K562 (cell line): Measurements from ENCODE around the gene RPL18A. TPM values are rescaled to one million over a fixed set of nuclear protein-coding genes. Genes with fewer than 3 reads are reported as not detected.

Experiments used
- ATAC-seq: fragments of 200-7000 bp; cut with Tn5 transposase; 3 replicates; pipeline ENCODE4 v1.9.1; 2020; ENCODE audit warnings: moderate library complexity
- BruUV-seq: library from RNA; stranded (reverse); fragments of 400-500 nt; replicated peaks from 2 replicates; lab custom pipeline; 2021; lab: Mats Ljungman, UMichigan
- CTCF ChIA-PET: fragments of 300-600 bp; formaldehyde crosslinking; extraction: SDS; loops from one replicate; lab custom pipeline; 2021; ENCODE audit warnings: low intra/inter-chr PET ratio; lab: Yijun Ruan, JAX
- POLR2A ChIA-PET: fragments of 300-600, 350-650 bp; sonication (Branson Sonifier 250); formaldehyde crosslinking; extraction: SDS; loops from one replicate; lab custom pipeline; 2021; ENCODE audit warnings: antibody characterized with exemption, inconsistent platforms; lab: Yijun Ruan, JAX
- DNase-seq, 4 experiments: peaks; one replicate each; pipeline versions ENCODE4 v3.0.0 to v3.0.0-alpha.2; 2011 to 2018; ENCODE audit warnings: low spot score in 3 of 4, mixed read lengths in 3 of 4; ENCODE audit errors: extremely low read depth in 1 of 4
- FAIRE-seq: peaks from 2 replicates; lab custom pipeline; 2011; peaks lifted over from hg19 to GRCh38; lab: Jason Lieb, UNC
- H2AFZ ChIP-seq: 2 replicates; pipeline ENCODE4 v1.6.0; 2011; ENCODE audit warnings: low read depth, low read length, control low read depth, inconsistent platforms
- H3K27ac ChIP-seq: fragments of 200-600 bp; 3 replicates; pipeline ENCODE4 v1.8.0; 2011; ENCODE audit warnings: low read depth, mild to moderate bottlenecking, control low read depth, inconsistent platforms, low read length, moderate library complexity, mixed read lengths; ENCODE audit errors: extremely low read depth
- H3K27me3 ChIP-seq, 2 experiments: fragments of 300-600 bp in 1 of 2; 2 replicates in 1 of 2; 3 replicates in 1 of 2; pipeline versions ENCODE4 v1.6.0 to v1.8.0; 2011; ENCODE audit warnings: inconsistent platforms in 2 of 2, low read length in 2 of 2, mild to moderate bottlenecking in 1 of 2, mixed read lengths in 1 of 2, moderate library complexity in 1 of 2; ENCODE audit not compliant: control insufficient read depth in 2 of 2, insufficient read depth in 2 of 2
- H3K36me3 ChIP-seq: fragments of 300-600 bp; 3 replicates; pipeline ENCODE4 v1.8.0; 2011; ENCODE audit warnings: mild to moderate bottlenecking, low read length, inconsistent platforms; ENCODE audit not compliant: control insufficient read depth, insufficient read depth
- H3K4me1 ChIP-seq, 2 experiments: fragments of 200-600 bp in 1 of 2; replicated peaks in 1 of 2; 2 replicates in 1 of 2; 3 replicates in 1 of 2; pipeline versions ENCODE4 v1.5.1 to v1.8.0; 2011; ENCODE audit warnings: inconsistent platforms in 2 of 2, low read length in 2 of 2, mild to moderate bottlenecking in 1 of 2, mixed read lengths in 1 of 2, moderate library complexity in 1 of 2; ENCODE audit not compliant: control insufficient read depth in 2 of 2, insufficient read depth in 2 of 2
- H3K4me2 ChIP-seq: 2 replicates; pipeline ENCODE4 v1.6.1; 2011; ENCODE audit warnings: low read length, control low read depth, inconsistent platforms, mixed read lengths; ENCODE audit not compliant: insufficient read depth
- H3K4me3 ChIP-seq: fragments of 200-600 bp; sonication (generic), shearing (Covaris generic); 2 replicates; pipeline ENCODE4 v1.5.1; 2016; ENCODE audit warnings: control low read depth, inconsistent platforms
- H3K79me2 ChIP-seq: fragments of 200-600 bp; 3 replicates; pipeline ENCODE4 v1.8.0; 2011; ENCODE audit warnings: low read length, inconsistent platforms; ENCODE audit not compliant: control insufficient read depth, insufficient read depth
- H3K9ac ChIP-seq, 2 experiments: 2 replicates each; pipeline versions ENCODE4 v1.6.0 to v1.6.1; 2011; ENCODE audit warnings: low read depth in 2 of 2, low read length in 2 of 2, control low read depth in 1 of 2, inconsistent platforms in 1 of 2, mild to moderate bottlenecking in 1 of 2, mixed read lengths in 1 of 2; ENCODE audit not compliant: insufficient read depth in 1 of 2
- H3K9me1 ChIP-seq: one replicate; pipeline ENCODE4 v1.6.0; 2011; ENCODE audit warnings: inconsistent platforms, mild to moderate bottlenecking, low read length, moderate library complexity; ENCODE audit not compliant: control insufficient read depth, insufficient read depth
- H3K9me3 ChIP-seq: replicated peaks from 2 replicates; pipeline ENCODE4 v1.5.1; 2011; ENCODE audit warnings: low read depth, low read length, inconsistent platforms; ENCODE audit not compliant: control insufficient read depth, insufficient read depth
- H4K20me1 ChIP-seq: replicated peaks from 2 replicates; pipeline ENCODE4 v1.6.1; 2011; ENCODE audit warnings: low read length, inconsistent platforms, mixed read lengths; ENCODE audit not compliant: control insufficient read depth, insufficient read depth
- BCOR ChIP-seq: fragments of 450-650 bp; IDR thresholded peaks from 2 replicates; pipeline ENCODE4 v1.6.1; 2016
- FOXK1 ChIP-seq: sonication (generic); formaldehyde crosslinking; IDR thresholded peaks from 2 replicates; pipeline ENCODE4 v1.8.0; 2022; ENCODE audit warnings: missing genetic modification reagents, mild to moderate bottlenecking, borderline replicate concordance
- GABPB1 ChIP-seq: sonication (generic); formaldehyde crosslinking; IDR thresholded peaks from 2 replicates; pipeline ENCODE4 v1.8.0; 2022; ENCODE audit warnings: mild to moderate bottlenecking, missing genetic modification reagents
- PHTF2 ChIP-seq: fragments of 250-450 bp; sonication (Bioruptor Pico); IDR thresholded peaks from 2 replicates; pipeline ENCODE4 v1.5.0; 2021; ENCODE audit warnings: mild to moderate bottlenecking
- POLR2AphosphoS5 ChIP-seq: IDR thresholded peaks from 2 replicates; pipeline ENCODE4 v1.6.1; 2011; ENCODE audit warnings: mild to moderate bottlenecking, low read depth, low read length, moderate library complexity; ENCODE audit not compliant: control insufficient read depth, insufficient read depth
- YY1 ChIP-seq, 3 experiments: IDR thresholded peaks; 2 replicates each; pipeline ENCODE4 v1.6.1; 2011; ENCODE audit warnings: low read length in 2 of 3, mild to moderate bottlenecking in 2 of 3, moderate library complexity in 2 of 3, borderline replicate concordance in 1 of 3, control low read depth in 1 of 3, low read depth in 1 of 3; ENCODE audit not compliant: insufficient read depth in 3 of 3, insufficient replicate concordance in 2 of 3, control insufficient read depth in 1 of 3, insufficient read length in 1 of 3; ENCODE audit errors: extremely low read depth in 1 of 3
- ZFP1 ChIP-seq: fragments of 450-650 bp; formaldehyde crosslinking; IDR thresholded peaks from 2 replicates; pipeline ENCODE4 v1.4.0; 2020; ENCODE audit warnings: mild to moderate bottlenecking, mixed read lengths
- ZNF12 ChIP-seq: sonication (generic); formaldehyde crosslinking; IDR thresholded peaks from 2 replicates; pipeline ENCODE4 v1.4.0; 2020; ENCODE audit warnings: mild to moderate bottlenecking, missing genetic modification reagents
- ZNF408 ChIP-seq: fragments of 250-450 bp; sonication (Bioruptor Pico); IDR thresholded peaks from 2 replicates; pipeline ENCODE4 v1.4.0; 2020; ENCODE audit warnings: low read depth, mild to moderate bottlenecking, moderate library complexity
- WGBS: fragments of 100-300 bp; shearing (Covaris generic); methylation state at CpG from one replicate; pipeline ENCODE4 v1.1.6; 2016; ENCODE audit warnings: low coverage, mixed read lengths; ENCODE audit not compliant: insufficient coverage; ENCODE audit errors: missing lambda C conversion rate; 5-methylcytosine and 5-hydroxymethylcytosine counted together
- in situ Hi-C: fragments of 300-500 bp; cut with MboI; formaldehyde crosslinking; loops from 4 replicates; pipeline ENCODE4 v1.15.0; 2018; ENCODE audit warnings: inconsistent platforms, mixed read lengths
- intact Hi-C: fragments of 100-400 bp; cut with micrococcal nuclease; formaldehyde crosslinking; loops from 2 replicates; pipeline ENCODE4 v1.14.2; 2022
- polyA plus RNA-seq, 8 experiments: library from polyadenylated mRNA; depleted of rRNA in 4 of 8; stranded (reverse) in 5 of 8; unstranded in 3 of 8; fragments of >200 nt; fragmentation: Nextera tagmentation in 2 of 8; fragmentation: Illumina TruSeq in 1 of 8; extraction: Ambion mirVana in 2 of 8; extraction: Trizol in 1 of 8; gene quantifications; 2 replicates each; pipeline versions ENCODE4 v1.2.1 to v1.2.3, GENCODE V29; 2011 to 2014; ENCODE audit warnings: inconsistent platforms in 1 of 8, missing spikeins in 1 of 8
- total RNA-seq, 7 experiments: library from RNA; depleted of rRNA in 6 of 7; stranded (reverse); fragments of >200 nt in 6 of 7; fragmentation: Illumina TruSeq in 2 of 7; extraction: Trizol in 2 of 7; gene quantifications; 2 replicates each; pipeline versions ENCODE4 v1.2.1 to v1.2.3, GENCODE V29; 2011 to 2021; ENCODE audit warnings: low replicate concordance in 1 of 7
- TF ChIP-seq, protein P1 (sequence below), 2 experiments: IDR thresholded peaks in 1 of 2; conservative IDR thresholded peaks in 1 of 2; 2 replicates each; pipeline ENCODE4 v1.6.1; 2016; ENCODE audit warnings: low read depth in 2 of 2, mild to moderate bottlenecking in 1 of 2, missing compliant biosample characterization in 1 of 2, missing genetic modification characterization in 1 of 2, moderate library complexity in 1 of 2
- TF ChIP-seq, protein P2 (sequence below): fragments of 450-650 bp; formaldehyde crosslinking; conservative IDR thresholded peaks from 2 replicates; pipeline ENCODE4 v1.4.0; 2022; ENCODE audit warnings: mild to moderate bottlenecking, missing genetic modification characterization

RPL18A gene
- total and polyA plus RNA-seq, 9 of the 15 experiments (the other 6 are each of a cell fraction or from before 2014, with no cell fraction given) = 626 to 2,882 (median 1,895) TPM

DNA sequence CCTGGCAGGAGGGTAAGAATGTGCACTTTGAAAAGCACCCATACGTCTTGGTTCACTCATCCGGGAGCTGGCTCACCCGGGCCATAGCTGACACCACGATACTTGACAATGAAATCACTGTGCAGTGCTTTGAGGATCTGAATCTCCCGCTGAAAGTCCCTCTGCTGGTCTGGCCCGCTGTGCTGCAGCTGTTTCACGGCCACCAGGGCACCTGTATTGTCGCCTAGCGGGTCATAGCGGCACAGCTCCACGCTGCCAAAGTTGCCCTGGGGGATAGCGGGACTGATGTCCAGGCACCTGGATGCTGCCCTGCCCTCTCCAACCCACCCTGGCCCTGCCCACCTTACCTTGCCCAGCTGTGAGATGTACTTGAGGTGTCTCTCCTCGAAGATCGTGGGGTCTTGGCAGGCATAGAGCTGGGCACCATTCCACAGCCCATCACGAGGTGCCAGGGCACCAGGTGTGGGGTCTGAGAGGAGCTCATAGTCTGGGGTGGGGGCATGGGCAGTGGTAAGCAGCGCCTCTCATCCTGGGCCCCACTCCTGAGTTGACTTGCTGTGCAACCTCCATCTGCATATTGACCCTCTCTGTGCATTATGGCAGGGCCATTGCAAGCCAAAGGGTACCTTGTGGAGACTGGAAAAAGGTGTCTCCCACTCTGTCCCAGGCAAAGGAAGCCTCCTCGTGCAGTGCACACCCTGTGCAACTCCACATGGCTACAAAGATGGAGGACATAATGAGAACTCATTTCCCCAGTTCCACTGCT is 27.1 kb upstream of the RPL18A start (continued):
- TF ChIP-seq FOXK1 (CRISPR knock-in tag) (no peak), PHTF2 (CRISPR knock-in tag) (no peak)

DNA sequence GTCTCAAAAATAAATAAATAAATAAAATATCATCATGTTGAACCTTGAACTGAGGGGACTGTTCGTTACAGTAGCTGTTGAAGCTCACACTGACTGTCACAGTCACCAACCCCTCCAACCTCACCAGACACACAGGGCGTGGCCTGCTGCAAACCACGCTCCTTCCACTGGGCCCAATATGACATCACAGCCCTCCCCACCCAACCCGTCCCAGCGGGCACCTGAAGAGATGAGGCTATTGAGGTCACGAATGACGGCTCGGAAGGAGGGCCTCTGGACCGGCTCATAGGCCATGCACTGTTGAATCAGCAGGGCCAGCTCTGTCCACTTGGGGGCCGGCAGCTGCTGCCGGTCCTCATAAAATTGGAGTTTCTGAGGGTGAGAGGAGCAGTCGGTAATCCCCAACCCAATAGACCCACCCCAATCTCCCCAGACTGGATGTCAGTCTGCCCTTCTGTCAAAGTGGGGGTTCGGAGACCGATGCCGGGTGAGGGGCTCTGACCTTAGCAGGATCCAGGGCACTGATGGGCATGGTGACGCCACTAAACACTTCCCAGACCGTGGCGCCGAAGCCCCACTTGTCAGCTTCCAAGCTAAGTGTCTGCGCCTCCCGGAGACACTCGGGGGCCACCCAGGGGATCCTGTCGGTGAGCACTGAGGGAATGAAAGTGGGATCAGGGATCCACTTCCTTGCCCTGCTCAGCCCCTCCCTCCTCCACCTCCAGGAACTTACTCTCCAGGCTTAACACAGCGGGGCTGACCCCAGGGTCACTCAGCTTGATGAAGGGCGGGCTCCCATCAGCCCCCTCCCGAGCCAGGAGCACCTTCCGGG is 25.1 kb upstream of the RPL18A start:
- Histone ChIP-seq H4K20me1 (peaks cover 5% of the 10 kb centered on the region; the same call in 1 of the 2 replicates), H3K9me3 (no peaks in the 10 kb centered on the region), H3K4me2 (no peak overlapping the region), H3K9ac (peak overlapping the region in 1 of 2 experiments; percentile 2; a peak in 1 of 4 replicates), H3K79me2 (no peaks in the 10 kb centered on the region), H3K9me1 (no peaks in the 10 kb centered on the region), H3K27me3 (peaks cover 5 to 22% of the 10 kb centered on the region in 2 experiments; a peak in 3 of 5 replicates), H3K4me1 (peaks cover 4 to 33% of the 10 kb centered on the region in 2 experiments; a peak in 3 of 5 replicates), H3K4me3 (no peak overlapping the region), H2AFZ (no peak overlapping the region), H3K27ac (no peak overlapping the region), H3K36me3 (no peaks in the 10 kb centered on the region)
- in situ Hi-C loops = no loop called here
- BruUV-seq = no TSS peak
- ChIA-PET CTCF (interaction anchor here (0.7 kb wide), 1 partner anchor 20 kb away, joined by 3 read pairs; no protein-coding TSS in a partner anchor), POLR2A (interaction anchor here (0.5 to 0.7 kb wide), 3 partner anchors 106 to 371 kb away, joined by 4 read pairs; no protein-coding TSS in a partner anchor)
- ATAC-seq = peak; percentile 65
- peak; percentile 34 to 57 (median 42) for DNase-seq
- 35% methylated on average over 26 of the region's 27 CpGs for WGBS
- intact Hi-C loops = no loop called here
- FAIRE-seq = no peak
- TF ChIP-seq POLR2AphosphoS5 = no peak
- TF ChIP-seq BCOR = peak; percentile 40; the same call in 1 of the 2 replicates
- no peak for TF ChIP-seq ZNF408 (CRISPR knock-in tag)
- TF ChIP-seq ZNF12 = peak; percentile 99
- no peak for TF ChIP-seq ZFP1 (CRISPR knock-in tag)
- TF ChIP-seq, protein P1, sequence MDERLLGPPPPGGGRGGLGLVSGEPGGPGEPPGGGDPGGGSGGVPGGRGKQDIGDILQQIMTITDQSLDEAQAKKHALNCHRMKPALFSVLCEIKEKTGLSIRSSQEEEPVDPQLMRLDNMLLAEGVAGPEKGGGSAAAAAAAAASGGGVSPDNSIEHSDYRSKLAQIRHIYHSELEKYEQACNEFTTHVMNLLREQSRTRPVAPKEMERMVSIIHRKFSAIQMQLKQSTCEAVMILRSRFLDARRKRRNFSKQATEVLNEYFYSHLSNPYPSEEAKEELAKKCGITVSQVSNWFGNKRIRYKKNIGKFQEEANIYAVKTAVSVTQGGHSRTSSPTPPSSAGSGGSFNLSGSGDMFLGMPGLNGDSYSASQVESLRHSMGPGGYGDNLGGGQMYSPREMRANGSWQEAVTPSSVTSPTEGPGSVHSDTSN (CRISPR knock-in tag; IDR thresholded peaks at IDR 0.05; ENCODE audit: low read depth) = no peak
- TF ChIP-seq, protein P1 (tag; conservative IDR thresholded peaks at IDR 0.05; ENCODE audit: low read depth) = no peak
- TF ChIP-seq GABPB1 (CRISPR knock-in tag) = no peak
- TF ChIP-seq, protein P2, sequence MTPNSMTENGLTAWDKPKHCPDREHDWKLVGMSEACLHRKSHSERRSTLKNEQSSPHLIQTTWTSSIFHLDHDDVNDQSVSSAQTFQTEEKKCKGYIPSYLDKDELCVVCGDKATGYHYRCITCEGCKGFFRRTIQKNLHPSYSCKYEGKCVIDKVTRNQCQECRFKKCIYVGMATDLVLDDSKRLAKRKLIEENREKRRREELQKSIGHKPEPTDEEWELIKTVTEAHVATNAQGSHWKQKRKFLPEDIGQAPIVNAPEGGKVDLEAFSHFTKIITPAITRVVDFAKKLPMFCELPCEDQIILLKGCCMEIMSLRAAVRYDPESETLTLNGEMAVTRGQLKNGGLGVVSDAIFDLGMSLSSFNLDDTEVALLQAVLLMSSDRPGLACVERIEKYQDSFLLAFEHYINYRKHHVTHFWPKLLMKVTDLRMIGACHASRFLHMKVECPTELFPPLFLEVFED (CRISPR knock-in tag) = no peak
- no peak for TF ChIP-seq YY1 (IDR thresholded peaks at IDR 0.05; ENCODE audit: borderline replicate concordance in 1 of 3, control insufficient read depth in 1 of 3, extremely low read depth in 1 of 3, insufficient read depth in 3 of 3, insufficient read length in 1 of 3, insufficient replicate concordance in 2 of 3, low read depth in 1 of 3, low read length in 2 of 3)
